WTC11 (cell line): ENCODE measurements around the gene LCP1. TPM values are rescaled to one million over a fixed set of nuclear protein-coding genes. Genes with fewer than 3 reads are reported as not detected.
A peak's percentile ranks its signal among the peaks of the same experiment; 100 is the strongest.

Experiments used
- ATAC-seq: fragments of 200-7000 bp; cut with Tn5 transposase; 2 replicates; pipeline ENCODE4 v1.10.0; 2021; ENCODE audit warnings: mild to moderate bottlenecking, moderate library complexity
- CTCF ChIA-PET: fragments of 300-600 bp; sonication (Branson Sonifier 250); formaldehyde crosslinking; loops from one replicate; lab custom pipeline; 2021; ENCODE audit warnings: antibody characterized with exemption; lab: Charles Lee
- POLR2A ChIA-PET: fragments of 350-600 bp; sonication (Branson Sonifier 250); formaldehyde crosslinking; loops from one replicate; lab custom pipeline; 2021; ENCODE audit warnings: antibody characterized with exemption; lab: Charles Lee
- DNase-seq: peaks from one replicate; pipeline ENCODE4 v3.0.0; 2021; ENCODE audit warnings: low spot score
- H3K27ac Mint-ChIP-seq: 2 replicates; pipeline ENCODE4 v1.8.0; 2021; ENCODE audit warnings: mixed read lengths
- H3K27me3 Mint-ChIP-seq: 2 replicates; pipeline ENCODE4 v1.8.0; 2021; ENCODE audit warnings: low read depth, mild to moderate bottlenecking, moderate library complexity, mixed read lengths
- H3K36me3 Mint-ChIP-seq: 2 replicates; pipeline ENCODE4 v1.8.0; 2021; ENCODE audit warnings: mixed read lengths
- H3K4me1 Mint-ChIP-seq: 2 replicates; pipeline ENCODE4 v1.8.0; 2022; ENCODE audit warnings: mixed read lengths
- H3K4me3 Mint-ChIP-seq: 2 replicates; pipeline ENCODE4 v1.8.0; 2021; ENCODE audit warnings: mild to moderate bottlenecking, moderate library complexity, mixed read lengths
- H3K9me3 Mint-ChIP-seq: 2 replicates; pipeline ENCODE4 v1.8.0; 2021; ENCODE audit warnings: mixed read lengths
- ATF2 ChIP-seq: sonication (generic); formaldehyde crosslinking; IDR thresholded peaks from 2 replicates; pipeline ENCODE4 v1.8.1; 2022; ENCODE audit warnings: low read depth, missing genetic modification reagents, borderline replicate concordance
- ATF6 ChIP-seq: sonication (generic); formaldehyde crosslinking; IDR thresholded peaks from 2 replicates; pipeline ENCODE4 v1.8.1; 2023; ENCODE audit warnings: mild to moderate bottlenecking, missing genetic modification reagents
- CDX4 ChIP-seq: fragments of 250-450 bp; sonication (Bioruptor Pico); IDR thresholded peaks from 2 replicates; pipeline ENCODE4 v1.9.0; 2021; ENCODE audit warnings: moderate library complexity, mild to moderate bottlenecking, inconsistent platforms, borderline replicate concordance
- CREB1 ChIP-seq: sonication (generic); formaldehyde crosslinking; IDR thresholded peaks from 2 replicates; pipeline ENCODE4 v1.8.0; 2023; ENCODE audit warnings: mild to moderate bottlenecking, missing genetic modification reagents
- ESRRA ChIP-seq: sonication (generic); formaldehyde crosslinking; IDR thresholded peaks from 2 replicates; pipeline ENCODE4 v1.8.1; 2022; ENCODE audit warnings: mild to moderate bottlenecking, missing genetic modification reagents, borderline replicate concordance
- FOXP1 ChIP-seq: sonication (generic); formaldehyde crosslinking; IDR thresholded peaks from 2 replicates; pipeline ENCODE4 v1.8.0; 2022; ENCODE audit warnings: missing genetic modification reagents, mild to moderate bottlenecking, moderate library complexity, borderline replicate concordance
- GABPB1 ChIP-seq: sonication (generic); formaldehyde crosslinking; IDR thresholded peaks from 2 replicates; pipeline ENCODE4 v1.8.1; 2023; ENCODE audit warnings: mild to moderate bottlenecking, missing genetic modification reagents
- GTF2I ChIP-seq: fragments of 250-450 bp; sonication (Bioruptor Pico); conservative IDR thresholded peaks from 2 replicates; pipeline ENCODE4 v1.4.0; 2021; ENCODE audit warnings: mild to moderate bottlenecking
- HMGXB4 ChIP-seq: sonication (generic); formaldehyde crosslinking; IDR thresholded peaks from 2 replicates; pipeline ENCODE4 v1.8.1; 2023; ENCODE audit warnings: mild to moderate bottlenecking, moderate library complexity, missing genetic modification reagents
- IRF1 ChIP-seq: sonication (generic); formaldehyde crosslinking; IDR thresholded peaks from 2 replicates; pipeline ENCODE4 v1.8.0; 2023; ENCODE audit warnings: missing genetic modification reagents
- MAX ChIP-seq: sonication (generic); formaldehyde crosslinking; IDR thresholded peaks from 2 replicates; pipeline ENCODE4 v1.8.0; 2022; ENCODE audit warnings: mild to moderate bottlenecking, missing genetic modification reagents
- NFATC4 ChIP-seq: fragments of 250-450 bp; sonication (Bioruptor Pico); IDR thresholded peaks from 2 replicates; pipeline ENCODE4 v1.9.0; 2021; ENCODE audit warnings: mild to moderate bottlenecking
- NFE2L1 ChIP-seq: sonication (generic); formaldehyde crosslinking; IDR thresholded peaks from 2 replicates; pipeline ENCODE4 v1.8.1; 2023; ENCODE audit warnings: missing genetic modification reagents
- NR3C1 ChIP-seq: sonication (generic); formaldehyde crosslinking; conservative IDR thresholded peaks from 2 replicates; pipeline ENCODE4 v1.8.1; 2023; ENCODE audit warnings: low read depth, mild to moderate bottlenecking, missing genetic modification reagents
- OVOL2 ChIP-seq: fragments of 250-450 bp; sonication (Bioruptor Pico); IDR thresholded peaks from 2 replicates; pipeline ENCODE4 v1.9.0; 2021; ENCODE audit warnings: mild to moderate bottlenecking, borderline replicate concordance
- RELA ChIP-seq: sonication (generic); formaldehyde crosslinking; IDR thresholded peaks from 2 replicates; pipeline ENCODE4 v1.8.1; 2022; ENCODE audit warnings: missing genetic modification reagents, mild to moderate bottlenecking, borderline replicate concordance
- RORB ChIP-seq: fragments of 250-450 bp; sonication (Bioruptor Pico); IDR thresholded peaks from 2 replicates; pipeline ENCODE4 v1.9.0; 2021; ENCODE audit warnings: mild to moderate bottlenecking
- SMAD4 ChIP-seq: sonication (generic); formaldehyde crosslinking; IDR thresholded peaks from 2 replicates; pipeline ENCODE4 v1.8.0; 2022; ENCODE audit warnings: mild to moderate bottlenecking, missing genetic modification reagents
- SP1 ChIP-seq: sonication (generic); formaldehyde crosslinking; conservative IDR thresholded peaks from 2 replicates; pipeline ENCODE4 v1.8.1; 2022; ENCODE audit warnings: missing genetic modification reagents
- ZNF396 ChIP-seq: fragments of 250-450 bp; sonication (Bioruptor Pico); IDR thresholded peaks from 2 replicates; pipeline ENCODE4 v1.8.0; 2021; ENCODE audit warnings: mild to moderate bottlenecking, moderate library complexity, borderline replicate concordance
- ZNF423 ChIP-seq: fragments of 250-450 bp; sonication (Bioruptor Pico); IDR thresholded peaks from 2 replicates; pipeline ENCODE4 v2.1.2; 2022; ENCODE audit warnings: mild to moderate bottlenecking, moderate library complexity
- ZNF671 ChIP-seq: fragments of 250-450 bp; sonication (Bioruptor Pico); IDR thresholded peaks from 2 replicates; pipeline ENCODE4 v1.8.0; 2021; ENCODE audit warnings: mild to moderate bottlenecking
- total RNA-seq: library from RNA; stranded (reverse); gene quantifications from 3 replicates; pipeline ENCODE4 v1.2.3, GENCODE V29; 2021

Gene LCP1
- total RNA-seq, 1 experiment from 2014 or later: 3.2 TPM

GRCh38 chr13:46146898-46147297 is 35.1 kb downstream of the LCP1 start:
- ChIA-PET POLR2A (no interaction called here), CTCF (no interaction called here)
- Mint-ChIP-seq H3K9me3 (no peaks in the 10 kb centered on the region), H3K27me3 (peaks cover 10% of the 10 kb centered on the region), H3K27ac (no peak overlapping the region; the same call in 1 of the 2 replicates), H3K4me1 (peaks cover 55% of the 10 kb centered on the region), H3K36me3 (no peaks in the 10 kb centered on the region), H3K4me3 (peak overlapping the region; percentile 7; the same call in 1 of the 2 replicates)
- peak; percentile 90 for ATAC-seq
- DNase-seq: peak; percentile 35
- TF ChIP-seq GABPB1 (CRISPR knock-in tag): peak; percentile 48; the same call in 1 of the 2 replicates
- no peak for TF ChIP-seq SP1 (CRISPR knock-in tag)

- ATAC-seq (no peak), DNase-seq (no peak)
- TF ChIP-seq NFE2L1 (CRISPR knock-in tag) (no peak), ESRRA (CRISPR knock-in tag) (no peak), NFATC4 (CRISPR knock-in tag) (no peak), CDX4 (CRISPR knock-in tag) (no peak), ATF2 (CRISPR knock-in tag) (no peak), OVOL2 (CRISPR knock-in tag) (no peak), ZNF671 (no peak), GTF2I (CRISPR knock-in tag) (no peak), HMGXB4 (CRISPR knock-in tag) (no peak), IRF1 (no peak), RORB (CRISPR knock-in tag) (no peak), CREB1 (CRISPR knock-in tag) (no peak), FOXP1 (CRISPR knock-in tag) (no peak), SMAD4 (CRISPR knock-in tag) (no peak), ZNF396 (CRISPR knock-in tag) (no peak), ZNF423 (no peak), NR3C1 (no peak), ATF6 (CRISPR knock-in tag) (no peak), RELA (CRISPR knock-in tag) (no peak), MAX (CRISPR knock-in tag) (no peak)
- H3K4me3 Mint-ChIP-seq: no peak overlapping the region
- peaks cover 55% of the 10 kb centered on the region for H3K4me1 Mint-ChIP-seq
- H3K27ac Mint-ChIP-seq: no peak overlapping the region
- CTCF ChIA-PET: interaction anchor here (1.0 kb wide), 1 partner anchor 16 kb away, joined by 6 read pairs; no protein-coding TSS in a partner anchor
- no peaks in the 10 kb centered on the region for H3K9me3 Mint-ChIP-seq
- POLR2A ChIA-PET: no interaction called here
- H3K27me3 Mint-ChIP-seq: peaks cover 15% of the 10 kb centered on the region
- no peaks in the 10 kb centered on the region for H3K36me3 Mint-ChIP-seq
Observed at GRCh38 chr13:46145950-46146349, 36.0 kb downstream of the LCP1 start.
